Activated CD8-positive, alpha-beta T cell treated with anti-CD3 and anti-CD28 coated beads, Interleukin-2, amount 10 ng/mL, durations not matched to agents 7 days and 5 days (primary cell): ENCODE results near the gene ARHGEF7. TPM values are rescaled to one million over a fixed set of nuclear protein-coding genes. Genes with fewer than 3 reads are reported as not detected.

Experiments
- ATAC-seq: fragments of 150-1000 bp; cut with Tn5 transposase; one replicate; pipeline ENCODE4 v1.10.0; 2021; ENCODE audit warnings: moderate library complexity
- CTCF ChIA-PET: fragments of 350-600 bp; sonication (Branson Sonifier 250); formaldehyde crosslinking; loops from one replicate; lab custom pipeline; 2021; ENCODE audit warnings: antibody characterized with exemption; lab: Charles Lee
- POLR2A ChIA-PET: fragments of 350-600 bp; sonication (Branson Sonifier 250); formaldehyde crosslinking; loops from one replicate; lab custom pipeline; 2021; ENCODE audit warnings: antibody characterized with exemption; lab: Charles Lee
- DNase-seq: peaks from one replicate; pipeline ENCODE4 v3.0.0-alpha.2; 2020
- H3K27ac Mint-ChIP-seq: one replicate; pipeline ENCODE4 v1.8.0; 2021; ENCODE audit warnings: mild to moderate bottlenecking, mixed read lengths
- H3K27me3 Mint-ChIP-seq: one replicate; pipeline ENCODE4 v1.8.0; 2021; ENCODE audit warnings: low read depth, mixed read lengths
- H3K36me3 Mint-ChIP-seq: one replicate; pipeline ENCODE4 v1.8.0; 2021; ENCODE audit warnings: low read depth, mixed read lengths
- H3K4me1 Mint-ChIP-seq: one replicate; pipeline ENCODE4 v1.8.0; 2021; ENCODE audit warnings: low read depth, mixed read lengths
- H3K4me3 Mint-ChIP-seq: one replicate; pipeline ENCODE4 v1.8.0; 2021; ENCODE audit warnings: mild to moderate bottlenecking, mixed read lengths
- H3K9me3 Mint-ChIP-seq: one replicate; pipeline ENCODE4 v1.8.0; 2022; ENCODE audit warnings: mixed read lengths; ENCODE audit not compliant: insufficient read depth
- total RNA-seq, 2 experiments: library from RNA; stranded (reverse); gene quantifications; one replicate each; pipeline ENCODE4 v1.2.3, GENCODE V29; 2021

Gene ARHGEF7
- total RNA-seq, 2 experiments from 2014 or later, result 67.1 to 75.1 TPM

GRCh38 chr13:111177081-111177711, 62.1 kb downstream of the ARHGEF7 start:
- ATAC-seq, result peak; percentile 89
- Mint-ChIP-seq H3K4me1 (peaks cover 80% of the 10 kb centered on the region), H3K9me3 (peaks cover 9% of the 10 kb centered on the region), H3K27ac (peak overlapping the region; percentile 94), H3K36me3 (peaks cover 91% of the 10 kb centered on the region), H3K4me3 (peak overlapping the region; percentile 54), H3K27me3 (no peaks in the 10 kb centered on the region)
- ChIA-PET POLR2A (interaction anchor here (0.8 to 1.4 kb wide), 5 partner anchors 10 to 21 kb away, joined by 3 to 4 read pairs (median 3); no protein-coding TSS in a partner anchor), CTCF (interaction anchor here (1.0 to 1.4 kb wide), 3 partner anchors 12 to 109 kb away, joined by 3 to 5 read pairs (median 3); no protein-coding TSS in a partner anchor)
- DNase-seq, result peak; percentile 72

- DNase-seq (no peak), ATAC-seq (no peak)
- ChIA-PET POLR2A (interaction anchor here (1.2 to 1.4 kb wide), 4 partner anchors 10 to 21 kb away, joined by 3 to 4 read pairs (median 3); no protein-coding TSS in a partner anchor), CTCF (interaction anchor here (0.9 to 1.4 kb wide), 4 partner anchors 11 to 110 kb away, joined by 3 to 5 read pairs (median 3); no protein-coding TSS in a partner anchor)
- Mint-ChIP-seq H3K27me3 (no peaks in the 10 kb centered on the region), H3K36me3 (peaks cover 91% of the 10 kb centered on the region), H3K4me1 (peaks cover 79% of the 10 kb centered on the region), H3K4me3 (no peak overlapping the region), H3K27ac (peak overlapping the region; percentile 94), H3K9me3 (peaks cover 9% of the 10 kb centered on the region)
Measured at GRCh38 chr13:111177921-111178320, 62.8 kb downstream of the ARHGEF7 start.

- Mint-ChIP-seq H3K36me3 (peaks cover 90% of the 10 kb centered on the region), H3K9me3 (peaks cover 9% of the 10 kb centered on the region), H3K27ac (peak overlapping the region; percentile 94), H3K4me3 (no peak overlapping the region), H3K4me1 (peaks cover 84% of the 10 kb centered on the region), H3K27me3 (no peaks in the 10 kb centered on the region)
- CTCF ChIA-PET, result interaction anchor here (0.9 to 1.4 kb wide), 4 partner anchors 11 to 111 kb away, joined by 3 to 5 read pairs (median 3); no protein-coding TSS in a partner anchor
- no peak for ATAC-seq
- no peak for DNase-seq
- POLR2A ChIA-PET, result interaction anchor here (1.2 kb wide), 2 partner anchors 9 to 10 kb away, joined by 3 to 4 read pairs; no protein-coding TSS in a partner anchor
Measured at GRCh38 chr13:111178402-111178801, 63.3 kb downstream of the ARHGEF7 start.

- Mint-ChIP-seq H3K36me3 (peaks cover 77% of the 10 kb centered on the region), H3K4me3 (peak overlapping the region; percentile 26), H3K27me3 (no peaks in the 10 kb centered on the region), H3K4me1 (peaks cover 91% of the 10 kb centered on the region), H3K27ac (peak overlapping the region; percentile 91), H3K9me3 (peaks cover under 1% of the 10 kb centered on the region)
- POLR2A ChIA-PET, result interaction anchor here (1.1 kb wide), 1 partner anchor 9 kb away, joined by 4 read pairs; no protein-coding TSS in a partner anchor
- CTCF ChIA-PET, result interaction anchor here (0.6 to 1.7 kb wide), 6 partner anchors 9 to 266 kb away, joined by 3 to 6 read pairs (median 3); no protein-coding TSS in a partner anchor
- ATAC-seq (no peak), DNase-seq (peak; percentile 44)
Measured at GRCh38 chr13:111179908-111180760, 65.0 kb downstream of the ARHGEF7 start.

- peaks cover 70% of the 10 kb centered on the region for H3K36me3 Mint-ChIP-seq
- POLR2A ChIA-PET, result no interaction called here
Measured at GRCh38 chr13:111181977-111182376, 66.9 kb downstream of the ARHGEF7 start.

GRCh38 chr13:111183087-111183645, 68.1 kb downstream of the ARHGEF7 start:
- Mint-ChIP-seq H3K4me1 (peaks cover 91% of the 10 kb centered on the region), H3K36me3 (peaks cover 68% of the 10 kb centered on the region), H3K4me3 (no peak overlapping the region), H3K27me3 (no peaks in the 10 kb centered on the region), H3K27ac (no peak overlapping the region), H3K9me3 (no peaks in the 10 kb centered on the region)
- CTCF ChIA-PET, result interaction anchor here (1.4 kb wide), 1 partner anchor 20 kb away, joined by 5 read pairs; no protein-coding TSS in a partner anchor
- POLR2A ChIA-PET, result interaction anchor here (0.6 kb wide), 1 partner anchor 17 kb away, joined by 3 read pairs; no protein-coding TSS in a partner anchor
- no peak for DNase-seq
- no peak for ATAC-seq

More at GRCh38 chr13:111181977-111182376, 66.9 kb downstream of the ARHGEF7 start:
- DNase-seq (no peak), ATAC-seq (no peak)
- Mint-ChIP-seq H3K4me1 (peaks cover 91% of the 10 kb centered on the region), H3K27ac (no peak overlapping the region), H3K9me3 (no peaks in the 10 kb centered on the region), H3K4me3 (no peak overlapping the region), H3K27me3 (no peaks in the 10 kb centered on the region)
- CTCF ChIA-PET, result no interaction called here

GRCh38 chr13:111183959-111184358, 68.8 kb downstream of the ARHGEF7 start:
- DNase-seq (no peak), ATAC-seq (no peak)
- Mint-ChIP-seq H3K9me3 (no peaks in the 10 kb centered on the region), H3K4me1 (peaks cover 91% of the 10 kb centered on the region), H3K27me3 (no peaks in the 10 kb centered on the region), H3K36me3 (peaks cover 64% of the 10 kb centered on the region), H3K27ac (peak overlapping the region; percentile 88), H3K4me3 (peak overlapping the region; percentile 58)
- ChIA-PET CTCF (interaction anchor here (1.2 to 1.4 kb wide), 2 partner anchors 19 to 32 kb away, joined by 3 to 5 read pairs; no protein-coding TSS in a partner anchor), POLR2A (no interaction called here)

GRCh38 chr13:111184458-111185401, 69.6 kb downstream of the ARHGEF7 start:
- peak overlapping the region; percentile 88 for H3K27ac Mint-ChIP-seq
- H3K9me3 Mint-ChIP-seq, result no peaks in the 10 kb centered on the region
- POLR2A ChIA-PET, result interaction anchor here (0.7 to 1.1 kb wide), 6 partner anchors 12 to 271 kb away, joined by 3 to 5 read pairs (median 4); no protein-coding TSS in a partner anchor
- peaks cover 65% of the 10 kb centered on the region for H3K36me3 Mint-ChIP-seq
- ATAC-seq, result peak; percentile 61
- H3K4me1 Mint-ChIP-seq, result peaks cover 92% of the 10 kb centered on the region
- no peaks in the 10 kb centered on the region for H3K27me3 Mint-ChIP-seq
- DNase-seq, result peak; percentile 71
- CTCF ChIA-PET, result interaction anchor here (0.7 to 1.4 kb wide), 6 partner anchors 13 to 269 kb away, joined by 3 to 4 read pairs (median 3); partner anchors contain the start of gene ANKRD10
- peak overlapping the region; percentile 58 for H3K4me3 Mint-ChIP-seq

- POLR2A ChIA-PET, result no interaction called here
- no peak for ATAC-seq
Measured at GRCh38 chr13:111186305-111186935, 71.3 kb downstream of the ARHGEF7 start.

More at GRCh38 chr13:111186305-111186935, 71.3 kb downstream of the ARHGEF7 start:
- H3K9me3 Mint-ChIP-seq, result no peaks in the 10 kb centered on the region
- no peaks in the 10 kb centered on the region for H3K27me3 Mint-ChIP-seq
- DNase-seq, result no peak
- CTCF ChIA-PET, result interaction anchor here (0.9 to 1.0 kb wide), 2 partner anchors 30 kb away, joined by 3 to 4 read pairs; no protein-coding TSS in a partner anchor
- peak overlapping the region; percentile 88 for H3K27ac Mint-ChIP-seq
- no peak overlapping the region for H3K4me3 Mint-ChIP-seq
- H3K36me3 Mint-ChIP-seq, result peaks cover 66% of the 10 kb centered on the region
- H3K4me1 Mint-ChIP-seq, result peaks cover 92% of the 10 kb centered on the region
